Progenitor cell of endocrine pancreas (in vitro differentiated cells): ENCODE results near the gene SLCO2B1. TPM values are rescaled to one million over a fixed set of nuclear protein-coding genes. Genes with fewer than 3 reads are reported as not detected.

Experiments
- DNase-seq: peaks from one replicate; pipeline ENCODE4 v3.0.0; 2021; ENCODE audit warnings: low spot score; ENCODE audit not compliant: unreplicated experiment
- H3K27ac Mint-ChIP-seq: 2 replicates; pipeline ENCODE4 v1.8.0; 2021; ENCODE audit warnings: mild to moderate bottlenecking, moderate library complexity, mixed read lengths
- H3K27me3 Mint-ChIP-seq: 2 replicates; pipeline ENCODE4 v1.8.0; 2021; ENCODE audit warnings: mixed read lengths
- H3K36me3 Mint-ChIP-seq: 2 replicates; pipeline ENCODE4 v1.8.0; 2022; ENCODE audit warnings: mixed read lengths; ENCODE audit not compliant: insufficient read depth
- H3K4me1 Mint-ChIP-seq: 2 replicates; pipeline ENCODE4 v1.8.0; 2021; ENCODE audit warnings: low read depth, mixed read lengths
- H3K4me3 Mint-ChIP-seq: 2 replicates; pipeline ENCODE4 v1.8.0; 2021; ENCODE audit warnings: low read depth, mild to moderate bottlenecking, moderate library complexity, mixed read lengths
- H3K9me3 Mint-ChIP-seq: 2 replicates; pipeline ENCODE4 v1.8.0; 2021; ENCODE audit warnings: low read depth, mixed read lengths
- total RNA-seq: library from RNA; stranded (reverse); gene quantifications from 2 replicates; pipeline ENCODE4 v1.2.1, GENCODE V29; 2021
- TF ChIP-seq, protein P1 (sequence below): fragments of 200-600 bp; sonication (generic); IDR thresholded peaks from one replicate; pipeline ENCODE4 v1.5.0; 2021; ENCODE audit warnings: antibody characterized with exemption, mild to moderate bottlenecking; ENCODE audit not compliant: unreplicated experiment

SLCO2B1 gene
- total RNA-seq, 1 donor from 2014 or later = 6.6 TPM

DNA sequence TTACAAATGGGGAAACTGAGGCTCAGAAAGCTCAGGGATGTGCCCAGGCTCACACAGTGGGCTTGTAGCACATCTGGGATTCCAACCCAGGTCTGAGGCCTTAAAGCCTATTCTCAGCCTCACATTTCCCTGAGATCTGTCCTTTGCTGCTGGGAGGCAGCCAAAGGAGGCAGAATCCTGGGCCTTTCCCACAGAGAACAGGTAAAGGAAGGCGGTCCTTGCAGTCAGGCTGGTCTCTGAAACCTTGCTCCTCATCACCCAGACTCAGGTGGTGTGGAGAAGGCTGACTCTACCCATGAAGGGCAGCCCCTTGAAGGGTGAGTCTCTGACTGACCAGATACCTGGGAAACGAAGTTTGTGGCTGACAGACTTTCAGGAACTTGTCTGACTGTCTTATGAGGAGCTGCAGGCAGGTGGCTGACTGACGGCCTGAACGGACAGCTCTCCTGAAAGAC, 7.8 kb downstream of the SLCO2B1 start:
- TF ChIP-seq, protein P1, sequence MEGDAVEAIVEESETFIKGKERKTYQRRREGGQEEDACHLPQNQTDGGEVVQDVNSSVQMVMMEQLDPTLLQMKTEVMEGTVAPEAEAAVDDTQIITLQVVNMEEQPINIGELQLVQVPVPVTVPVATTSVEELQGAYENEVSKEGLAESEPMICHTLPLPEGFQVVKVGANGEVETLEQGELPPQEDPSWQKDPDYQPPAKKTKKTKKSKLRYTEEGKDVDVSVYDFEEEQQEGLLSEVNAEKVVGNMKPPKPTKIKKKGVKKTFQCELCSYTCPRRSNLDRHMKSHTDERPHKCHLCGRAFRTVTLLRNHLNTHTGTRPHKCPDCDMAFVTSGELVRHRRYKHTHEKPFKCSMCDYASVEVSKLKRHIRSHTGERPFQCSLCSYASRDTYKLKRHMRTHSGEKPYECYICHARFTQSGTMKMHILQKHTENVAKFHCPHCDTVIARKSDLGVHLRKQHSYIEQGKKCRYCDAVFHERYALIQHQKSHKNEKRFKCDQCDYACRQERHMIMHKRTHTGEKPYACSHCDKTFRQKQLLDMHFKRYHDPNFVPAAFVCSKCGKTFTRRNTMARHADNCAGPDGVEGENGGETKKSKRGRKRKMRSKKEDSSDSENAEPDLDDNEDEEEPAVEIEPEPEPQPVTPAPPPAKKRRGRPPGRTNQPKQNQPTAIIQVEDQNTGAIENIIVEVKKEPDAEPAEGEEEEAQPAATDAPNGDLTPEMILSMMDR = no peak
- H3K9me3 Mint-ChIP-seq = peaks cover 7% of the 10 kb centered on the region
- no peak overlapping the region for H3K4me3 Mint-ChIP-seq
- H3K27me3 Mint-ChIP-seq = no peaks in the 10 kb centered on the region
- DNase-seq = no peak
- peak overlapping the region; percentile 77 for H3K27ac Mint-ChIP-seq
- H3K36me3 Mint-ChIP-seq = peaks cover 3% of the 10 kb centered on the region
- H3K4me1 Mint-ChIP-seq = peaks cover 38% of the 10 kb centered on the region

DNA sequence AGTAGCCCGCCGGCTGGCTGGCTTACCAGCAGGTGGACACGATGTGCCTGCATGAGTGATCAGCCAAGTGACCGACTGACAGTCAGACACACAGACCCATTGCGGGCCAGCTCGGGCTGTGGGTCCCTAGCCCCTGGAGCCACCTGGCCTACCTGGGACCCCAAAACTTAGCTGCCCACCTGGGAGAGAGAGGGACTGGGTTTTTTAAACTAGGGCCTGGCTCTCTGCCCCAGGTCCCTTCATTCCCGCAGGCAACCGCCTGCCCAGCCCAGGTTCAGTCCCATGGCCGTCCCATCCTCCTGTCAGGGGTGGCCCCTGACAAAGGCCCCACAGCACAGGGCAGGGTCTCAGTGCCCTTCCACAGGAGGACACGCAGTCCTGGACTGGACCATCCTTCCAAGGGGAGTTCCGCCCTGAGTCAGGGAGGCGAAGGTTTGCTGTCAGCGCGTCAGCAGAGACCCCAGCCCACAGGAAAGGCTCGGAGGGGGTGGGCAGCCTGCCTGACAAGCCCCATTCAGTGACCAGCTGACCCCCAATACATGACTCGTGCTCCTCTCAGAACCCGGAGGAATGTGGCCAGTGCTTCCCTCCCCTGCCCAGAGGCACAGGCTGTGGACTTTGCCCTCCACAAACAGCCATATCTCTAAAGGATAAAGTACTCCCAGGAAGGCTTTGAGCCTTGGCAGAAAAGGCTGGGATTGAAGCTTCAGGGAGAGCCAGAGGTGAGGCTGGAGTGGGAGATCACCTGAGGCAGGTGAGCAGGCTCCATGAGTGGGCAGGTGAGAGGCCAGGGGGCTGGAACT, 8.4 kb downstream of the SLCO2B1 start:
- H3K4me1 Mint-ChIP-seq = peaks cover 38% of the 10 kb centered on the region
- peak; percentile 30 for DNase-seq
- no peaks in the 10 kb centered on the region for H3K27me3 Mint-ChIP-seq
- peak overlapping the region; percentile 60 for H3K4me3 Mint-ChIP-seq
- peaks cover 7% of the 10 kb centered on the region for H3K9me3 Mint-ChIP-seq
- peaks cover 3% of the 10 kb centered on the region for H3K36me3 Mint-ChIP-seq
- H3K27ac Mint-ChIP-seq = peak overlapping the region; percentile 94
- TF ChIP-seq, protein P1 = no peak

DNA sequence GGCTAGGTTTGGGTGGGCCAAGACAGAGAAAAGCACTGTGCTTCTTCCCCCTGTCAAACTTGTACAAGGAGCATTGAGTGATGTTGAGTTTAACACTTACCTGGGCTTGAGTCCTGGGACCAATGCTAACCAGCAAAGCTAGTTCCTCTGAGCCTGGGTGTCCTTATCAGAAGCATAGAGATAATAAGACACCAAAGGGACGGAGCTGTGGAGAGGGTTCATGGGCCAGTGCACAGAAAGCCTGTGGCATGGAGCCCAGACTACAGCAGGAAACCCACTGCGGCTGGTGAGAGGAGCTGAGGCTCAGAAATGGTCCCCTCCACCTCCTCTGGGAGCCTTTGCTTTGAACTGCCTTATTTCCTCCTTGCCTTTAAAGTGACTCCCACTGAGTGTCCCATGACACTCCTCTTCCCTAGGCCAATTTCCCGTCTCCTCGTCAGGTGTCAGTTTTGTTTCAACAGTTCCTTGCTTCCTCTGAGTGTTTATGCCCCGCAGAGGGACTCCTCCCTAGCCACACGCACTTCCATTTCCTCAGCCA, 9.4 kb downstream of the SLCO2B1 start:
- Mint-ChIP-seq H3K4me1 (peaks cover 36% of the 10 kb centered on the region), H3K9me3 (peaks cover 7% of the 10 kb centered on the region), H3K4me3 (no peak overlapping the region), H3K27me3 (no peaks in the 10 kb centered on the region), H3K27ac (peak overlapping the region; percentile 14), H3K36me3 (peaks cover 3% of the 10 kb centered on the region)
- no peak for DNase-seq
- TF ChIP-seq, protein P1 = no peak

DNA sequence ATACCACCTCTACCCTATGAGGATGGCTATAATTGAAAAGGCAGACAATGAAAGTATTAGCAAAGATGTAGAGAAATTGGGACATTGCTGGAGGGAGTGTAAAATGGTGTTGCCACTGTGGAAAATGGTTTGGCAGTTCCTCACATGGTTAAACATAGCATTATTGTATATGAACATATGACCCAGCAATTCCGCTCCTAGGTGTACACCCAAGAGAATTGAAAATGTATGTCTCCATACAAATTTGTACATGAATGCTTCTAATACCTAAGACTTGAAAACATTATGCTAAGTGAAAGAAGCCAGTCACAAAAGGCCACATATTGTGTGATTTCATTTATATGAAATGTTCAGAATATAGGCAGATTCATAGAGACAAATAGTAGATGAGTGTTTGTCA, 10.0 kb downstream of the SLCO2B1 start:
- peaks cover 31% of the 10 kb centered on the region for H3K4me1 Mint-ChIP-seq
- DNase-seq = no peak
- no peak overlapping the region for H3K4me3 Mint-ChIP-seq
- H3K27ac Mint-ChIP-seq = no peak overlapping the region
- TF ChIP-seq, protein P1 = no peak
- H3K27me3 Mint-ChIP-seq = no peaks in the 10 kb centered on the region
- peaks cover 7% of the 10 kb centered on the region for H3K9me3 Mint-ChIP-seq
- peaks cover 3% of the 10 kb centered on the region for H3K36me3 Mint-ChIP-seq

DNA sequence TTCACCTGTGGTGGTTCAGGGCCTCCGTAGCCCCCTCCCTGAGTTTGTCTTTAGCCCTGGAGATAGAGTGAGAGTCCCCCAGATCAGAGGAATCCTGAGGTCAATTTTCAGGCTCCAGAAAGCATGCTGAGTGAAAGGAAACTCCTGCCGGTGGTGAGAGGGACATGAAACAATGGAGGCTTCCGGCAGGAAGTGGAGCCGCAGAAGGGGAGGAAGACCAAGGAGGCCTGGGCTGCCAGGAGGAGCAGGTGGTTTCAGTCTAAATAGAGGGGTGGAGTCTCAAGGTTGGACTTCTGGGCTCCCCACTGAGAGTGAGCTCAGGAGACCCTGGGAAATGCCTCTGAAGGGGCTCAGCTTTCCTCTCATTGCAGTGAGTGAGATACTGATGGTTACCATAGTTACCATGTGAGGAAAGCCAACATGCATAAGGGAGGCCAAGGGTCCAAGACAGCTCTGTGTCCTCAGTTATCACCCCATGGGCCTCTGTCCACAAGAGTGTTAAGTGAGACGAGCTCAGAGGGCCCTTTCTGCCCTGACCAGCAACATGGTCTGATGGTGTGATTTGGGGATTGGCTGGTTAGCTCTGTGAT, 10.7 kb downstream of the SLCO2B1 start:
- TF ChIP-seq, protein P1 = no peak
- H3K4me1 Mint-ChIP-seq = peaks cover 24% of the 10 kb centered on the region
- H3K27ac Mint-ChIP-seq = peak overlapping the region; percentile 15

More for the DNA sequence above, 10.7 kb downstream of the SLCO2B1 start:
- no peak for DNase-seq
- H3K36me3 Mint-ChIP-seq = peaks cover 3% of the 10 kb centered on the region
- H3K4me3 Mint-ChIP-seq = no peak overlapping the region
- H3K27me3 Mint-ChIP-seq = no peaks in the 10 kb centered on the region
- peaks cover 7% of the 10 kb centered on the region for H3K9me3 Mint-ChIP-seq
